ENCODE results near the gene SELENOH.

GRCh38 chr11:57792870-57793269, 51.6 kb downstream of the SELENOH start:
- TF ChIP-seq EP300 (IDR thresholded peaks at IDR 0.05) (no peak), POLR2A (IDR thresholded peaks at IDR 0.05) (no peak), CTCF (IDR thresholded peaks at IDR 0.05) (no peak), POLR2AphosphoS5 (IDR thresholded peaks at IDR 0.05) (peak in 1 of 4 donors; percentile 50)

Data from sigmoid colon (tissue), 4 donors.